HG02981 (cell line): Measurements from ENCODE around the gene SPATA2L.
"Not testable (repeated sequence)": the region's sequence is repeated elsewhere in the genome, so short reads cannot be mapped to it uniquely, and the experiment has no call there.

Source experiments
- ATAC-seq: cut with Tn5 transposase; IDR thresholded peaks from one replicate; pipeline ENCODE4 v1.9.1; 2021; ENCODE audit warnings: mild to moderate bottlenecking, moderate library complexity; ENCODE audit not compliant: unreplicated experiment

The SPATA2L gene

DNA sequence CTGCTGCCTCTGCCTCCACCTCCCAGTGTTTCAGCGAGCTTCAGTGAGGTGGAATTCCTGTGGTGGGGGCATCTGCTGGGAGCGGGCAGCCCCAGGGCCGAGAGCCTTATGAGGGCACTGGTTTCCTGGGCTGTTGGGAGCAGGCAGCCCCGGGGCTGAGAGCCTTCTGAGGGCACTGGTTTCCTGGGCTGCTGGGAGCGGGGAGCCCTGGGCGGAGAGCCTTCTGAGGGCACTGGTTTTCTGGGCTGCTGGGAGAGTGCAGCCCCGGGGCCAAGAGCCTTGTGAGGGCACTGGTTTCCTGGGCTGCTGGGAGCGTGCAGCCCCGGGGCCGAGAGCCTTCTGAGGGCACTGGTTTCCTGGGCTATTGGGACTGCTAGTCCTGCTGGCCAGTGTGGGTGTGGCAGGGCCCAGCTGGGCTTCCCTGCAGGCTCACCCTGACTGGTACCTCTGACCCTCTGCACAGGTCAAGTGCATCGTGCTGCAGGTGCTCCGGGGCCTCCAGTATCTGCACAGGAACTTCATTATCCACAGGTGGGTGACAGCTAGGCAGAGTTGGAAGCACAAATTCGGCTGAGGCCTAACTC lies 9.4 kb downstream of the SPATA2L start:
- ATAC-seq = no peak

DNA sequence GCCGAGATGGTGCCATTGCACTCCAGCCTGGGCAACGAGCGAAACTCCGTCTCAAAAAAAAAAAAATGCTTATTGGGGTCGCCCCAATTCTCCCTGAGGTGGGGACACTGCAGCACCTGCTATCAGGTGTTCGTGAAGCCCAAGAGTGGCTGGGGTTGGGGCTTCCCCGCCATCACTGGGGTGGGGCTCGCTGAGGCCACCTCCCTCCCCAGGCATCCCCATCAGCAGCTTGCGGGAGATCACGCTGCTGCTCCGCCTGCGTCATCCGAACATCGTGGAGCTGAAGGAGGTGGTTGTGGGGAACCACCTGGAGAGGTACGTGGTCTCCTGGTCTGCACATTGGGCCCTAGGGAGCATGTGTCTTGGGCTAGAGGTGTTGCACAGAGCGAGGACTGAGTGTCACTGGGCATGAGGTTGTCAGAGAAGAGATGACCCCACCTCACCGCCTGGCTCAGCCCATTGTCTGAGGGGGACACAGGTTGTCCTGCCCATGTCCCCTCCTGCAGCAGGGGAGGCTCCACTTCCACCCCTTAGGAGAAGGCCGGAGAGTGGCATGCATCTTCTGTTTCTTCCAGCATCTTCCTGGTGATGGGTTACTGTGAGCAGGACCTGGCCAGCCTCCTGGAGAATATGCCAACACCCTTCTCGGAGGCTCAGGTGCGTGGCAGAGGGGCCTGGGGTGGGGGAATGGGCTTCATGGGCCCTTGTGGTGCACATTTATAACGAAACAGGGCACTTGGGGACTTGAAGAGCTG lies 10.1 kb downstream of the SPATA2L start:
- no peak for ATAC-seq

DNA sequence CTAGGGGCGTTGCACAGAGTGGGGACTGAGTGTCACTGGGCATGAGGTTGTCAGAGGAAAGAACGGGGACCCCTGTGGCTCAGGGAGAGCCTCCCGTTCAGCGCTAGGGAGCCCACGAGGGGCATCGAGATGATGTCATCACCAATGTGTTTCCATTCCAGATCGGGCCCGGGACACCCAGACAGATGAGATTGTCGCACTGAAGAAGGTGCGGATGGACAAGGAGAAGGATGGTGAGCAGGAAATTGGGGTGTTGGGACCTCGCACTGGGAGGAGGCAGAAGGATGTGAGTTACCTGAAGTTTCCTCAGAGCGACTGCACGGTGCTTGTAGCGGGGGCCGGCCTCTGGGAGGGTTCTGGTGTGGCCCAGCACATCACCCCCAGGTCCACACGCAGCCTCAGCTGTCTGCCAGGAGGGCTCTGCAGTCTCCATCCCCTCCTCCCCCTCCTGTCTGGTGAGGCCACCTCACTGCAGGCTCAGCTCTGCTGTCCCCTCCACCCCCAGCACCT lies 11.1 kb downstream of the SPATA2L start:
- ATAC-seq = no peak

DNA sequence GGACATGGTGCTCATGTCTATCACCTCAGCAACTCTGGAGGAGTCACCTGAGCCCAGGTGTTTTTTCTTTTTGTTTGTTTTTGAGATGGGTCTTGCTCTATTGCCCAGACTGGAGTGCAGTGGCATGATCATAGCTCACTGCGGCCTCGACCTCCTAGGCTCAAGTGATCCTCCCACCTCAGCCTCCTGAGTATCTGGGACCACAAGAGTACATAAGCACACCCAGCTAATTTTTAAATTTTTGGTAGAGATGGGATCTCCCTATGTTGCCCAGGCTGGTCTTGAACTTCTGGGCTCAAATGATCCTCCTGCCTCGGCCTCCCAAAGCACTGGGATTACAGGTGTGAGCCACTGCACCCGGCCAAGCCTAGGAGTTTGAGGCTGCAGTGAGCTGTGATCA lies 11.9 kb downstream of the SPATA2L start:
- not testable (repeated sequence) for ATAC-seq

DNA sequence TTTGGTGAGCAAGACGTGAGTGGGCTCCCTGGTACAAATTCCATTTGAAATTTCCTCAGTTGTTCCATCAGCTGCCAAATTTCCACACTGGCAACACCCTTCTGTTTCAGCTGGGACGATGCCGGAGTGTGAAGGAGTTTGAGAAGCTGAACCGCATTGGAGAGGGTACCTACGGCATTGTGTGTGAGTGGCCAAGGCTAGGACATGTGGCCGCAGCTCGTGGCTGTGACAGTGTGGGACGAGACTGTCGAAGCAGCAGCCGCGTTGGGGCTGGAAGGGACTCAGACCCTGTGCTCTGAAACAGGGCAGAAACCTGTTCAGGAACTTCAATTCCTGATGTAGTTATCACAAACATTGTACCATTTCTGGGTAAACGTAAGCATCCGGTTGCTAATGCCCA lies 12.4 kb downstream of the SPATA2L start:
- no peak for ATAC-seq

DNA sequence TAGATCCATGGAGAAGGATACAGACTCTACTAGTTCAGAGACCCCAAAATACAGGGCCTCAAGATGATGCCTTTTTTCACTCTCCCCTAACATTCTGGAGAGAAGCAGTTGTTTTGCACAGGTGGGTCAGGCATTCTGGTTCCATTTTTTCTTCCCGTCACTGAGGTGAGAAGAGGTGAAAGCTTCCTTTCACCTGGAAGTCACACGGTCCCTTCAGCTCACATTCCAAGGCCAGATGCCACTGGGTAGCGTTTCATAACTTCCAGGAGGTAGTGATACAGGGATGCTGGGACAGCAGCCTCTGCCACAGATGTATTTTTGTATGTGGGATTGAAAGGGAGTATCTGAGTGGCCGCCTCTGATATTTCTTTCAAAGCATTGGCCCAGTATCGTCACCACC lies 13.1 kb downstream of the SPATA2L start:
- ATAC-seq = no peak

DNA sequence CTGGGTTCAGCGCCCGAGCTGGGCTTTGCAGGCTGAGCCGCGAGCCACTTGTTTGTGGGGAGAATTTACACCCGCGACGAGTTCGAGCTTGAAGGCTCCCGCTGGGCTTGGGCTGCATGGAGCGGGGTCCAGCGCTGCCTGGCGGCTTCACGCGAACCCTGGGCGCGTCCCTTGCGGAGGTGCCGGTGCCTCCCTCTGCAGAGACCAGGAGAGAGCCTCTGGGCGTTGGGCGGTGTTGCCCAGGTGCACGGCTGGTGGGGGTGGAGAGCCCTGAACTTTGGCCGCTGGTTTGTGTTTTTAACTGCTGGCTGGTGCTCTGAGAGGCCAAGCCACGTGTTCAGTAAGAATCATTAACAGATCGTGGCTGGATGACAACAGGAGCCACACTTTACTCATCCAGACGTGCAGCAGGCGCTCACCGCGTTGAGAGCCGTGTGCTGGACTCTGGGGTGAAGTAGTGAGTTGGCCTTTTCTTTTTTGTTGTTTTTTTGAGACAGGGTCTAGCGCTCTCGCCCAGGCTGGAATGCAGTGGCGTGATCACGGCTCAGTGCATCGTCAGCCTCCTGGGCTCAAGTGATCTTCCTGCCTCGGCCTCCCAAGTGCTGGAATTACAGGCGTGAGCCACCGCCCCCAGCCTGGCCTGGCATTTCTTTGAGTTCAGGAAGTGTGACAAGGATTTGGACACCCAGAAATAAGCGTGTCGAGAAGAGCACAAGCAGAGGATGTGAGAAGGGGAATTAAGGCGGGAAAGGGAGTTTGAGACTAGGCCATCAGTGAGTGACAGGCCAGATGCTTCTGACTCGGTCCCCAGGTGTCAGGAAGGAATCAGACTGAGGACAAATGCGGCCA lies 14.2 kb downstream of the SPATA2L start:
- peak; percentile 52 for ATAC-seq

DNA sequence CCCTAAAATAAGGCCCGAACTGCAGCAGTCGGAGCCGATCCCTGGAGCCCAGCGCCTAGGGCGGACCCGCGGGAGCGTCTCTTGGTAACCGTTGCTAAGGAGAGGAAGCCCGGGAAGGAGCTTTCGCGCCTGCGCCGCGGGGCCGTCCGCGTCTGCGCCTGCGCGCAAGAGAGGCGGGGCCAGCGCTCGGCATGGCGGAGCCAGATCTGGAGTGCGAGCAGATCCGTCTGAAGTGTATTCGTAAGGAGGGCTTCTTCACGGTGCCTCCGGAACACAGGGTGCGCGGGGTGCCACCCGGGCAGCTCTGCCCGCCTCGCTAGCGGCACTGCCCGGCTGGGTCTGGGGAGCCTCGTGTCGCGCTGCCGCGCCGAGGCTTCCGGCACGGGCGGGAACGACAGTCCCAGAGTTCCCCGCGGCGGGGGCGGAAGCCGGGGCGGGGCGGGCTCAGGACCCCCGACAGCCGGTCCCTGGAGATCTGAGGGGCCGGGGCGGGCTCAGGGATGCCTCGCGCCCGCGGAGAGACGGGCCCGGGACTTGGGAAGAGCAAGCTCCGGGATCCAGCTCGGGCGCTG lies 14.9 kb downstream of the SPATA2L start, which contains the start of gene CDK10:
Gene CDK10, plus strand, starts transcription at position 170 of the 572 bp plus-strand sequence. Its CDS starts 22 bp downstream, at position 192.
- ATAC-seq = peak; percentile 69

DNA sequence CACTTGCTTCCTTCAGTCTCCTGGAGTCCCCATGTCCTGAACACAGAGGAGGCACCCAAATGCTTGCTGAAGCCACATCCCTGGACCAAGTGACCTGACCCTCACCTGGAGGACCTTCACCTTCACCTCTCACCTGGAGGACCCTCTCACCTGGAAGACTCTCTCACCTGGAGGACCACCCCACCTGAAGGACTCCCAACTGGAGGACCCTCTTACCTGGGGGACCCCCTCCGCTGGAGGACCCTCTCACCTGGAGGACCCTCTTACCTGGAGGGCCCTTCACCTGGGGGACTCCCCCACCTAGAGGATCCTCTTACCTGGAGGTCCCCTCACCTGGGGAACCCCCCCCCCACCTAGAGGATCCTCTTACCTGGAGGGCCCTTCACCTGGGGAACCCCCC lies 15.6 kb downstream of the SPATA2L start:
- ATAC-seq = no peak

DNA sequence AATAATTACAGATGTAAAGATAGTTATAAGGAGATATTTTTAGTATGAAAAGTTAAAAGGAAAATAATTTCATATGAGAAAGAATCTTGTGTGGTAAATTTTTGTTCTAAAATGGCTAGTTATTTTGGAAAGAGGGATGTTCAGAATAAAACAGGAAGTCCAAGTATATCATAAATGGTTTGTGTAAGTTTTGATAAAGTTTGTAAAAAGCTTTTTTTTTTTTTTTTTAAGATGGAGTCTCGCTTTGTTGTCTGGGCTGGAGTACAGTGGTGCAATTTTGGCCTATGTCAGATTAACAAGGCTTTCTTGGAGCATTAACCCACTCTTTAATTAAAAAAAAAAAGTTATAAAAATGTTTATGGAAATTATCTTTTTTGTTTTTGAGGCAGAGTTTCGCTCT lies 23.2 kb downstream of the SPATA2L start:
- no peak for ATAC-seq

DNA sequence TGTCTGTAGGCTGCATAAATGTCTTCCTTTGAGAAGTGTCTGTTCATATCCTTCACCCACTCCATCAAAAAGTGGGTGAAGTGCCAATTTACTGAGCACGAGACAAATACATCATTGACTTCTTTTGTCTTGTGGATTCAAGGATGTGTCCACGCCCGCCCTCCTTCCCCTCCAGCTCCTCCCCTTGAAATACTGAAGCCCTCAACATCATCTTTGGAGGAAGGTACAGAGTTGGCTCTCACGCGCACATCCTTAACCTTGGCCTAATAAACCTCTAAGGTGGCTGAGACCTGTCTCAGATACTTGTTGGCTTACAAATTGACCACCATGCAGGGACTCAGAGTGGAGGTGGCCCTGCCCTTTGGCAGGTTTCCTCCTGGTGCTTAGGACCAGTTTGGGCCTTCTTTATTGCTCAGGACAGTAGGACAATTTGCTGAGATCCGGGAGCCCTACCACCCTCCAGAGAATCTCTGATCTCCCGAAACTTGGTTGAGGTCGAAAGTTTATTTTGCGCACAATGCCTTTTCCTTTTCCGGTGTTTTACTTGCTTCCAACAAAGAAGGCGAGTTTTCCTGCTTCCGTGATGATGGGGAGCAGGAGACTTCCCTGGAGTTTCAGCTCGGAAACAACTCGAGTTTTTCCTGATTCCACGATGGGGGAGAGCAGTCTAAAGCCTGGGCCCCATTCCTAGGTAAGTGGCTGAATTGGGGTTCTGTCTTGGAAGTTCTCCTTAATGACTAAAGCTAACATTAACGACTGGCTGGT lies 29.1 kb downstream of the SPATA2L start:
- ATAC-seq = no peak

DNA sequence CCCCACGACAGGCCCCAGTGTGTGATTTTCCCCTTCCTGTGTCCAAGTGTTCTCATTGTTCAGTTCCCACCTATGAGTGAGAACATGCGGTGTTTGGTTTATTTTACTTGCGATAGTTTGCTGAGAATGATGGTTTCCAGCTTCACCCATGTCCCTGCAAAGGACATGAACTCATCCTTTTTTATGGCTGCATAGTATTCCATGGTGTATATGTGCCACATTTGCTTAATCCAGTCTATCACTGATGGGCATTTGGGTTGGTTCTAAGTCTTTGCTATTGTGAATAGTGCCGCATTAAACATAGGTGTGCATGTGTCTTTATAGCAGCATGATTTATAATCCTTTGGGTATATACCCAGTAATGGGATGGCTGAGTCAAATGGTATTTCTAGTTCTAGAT lies 29.9 kb downstream of the SPATA2L start:
- ATAC-seq = not testable (repeated sequence)

DNA sequence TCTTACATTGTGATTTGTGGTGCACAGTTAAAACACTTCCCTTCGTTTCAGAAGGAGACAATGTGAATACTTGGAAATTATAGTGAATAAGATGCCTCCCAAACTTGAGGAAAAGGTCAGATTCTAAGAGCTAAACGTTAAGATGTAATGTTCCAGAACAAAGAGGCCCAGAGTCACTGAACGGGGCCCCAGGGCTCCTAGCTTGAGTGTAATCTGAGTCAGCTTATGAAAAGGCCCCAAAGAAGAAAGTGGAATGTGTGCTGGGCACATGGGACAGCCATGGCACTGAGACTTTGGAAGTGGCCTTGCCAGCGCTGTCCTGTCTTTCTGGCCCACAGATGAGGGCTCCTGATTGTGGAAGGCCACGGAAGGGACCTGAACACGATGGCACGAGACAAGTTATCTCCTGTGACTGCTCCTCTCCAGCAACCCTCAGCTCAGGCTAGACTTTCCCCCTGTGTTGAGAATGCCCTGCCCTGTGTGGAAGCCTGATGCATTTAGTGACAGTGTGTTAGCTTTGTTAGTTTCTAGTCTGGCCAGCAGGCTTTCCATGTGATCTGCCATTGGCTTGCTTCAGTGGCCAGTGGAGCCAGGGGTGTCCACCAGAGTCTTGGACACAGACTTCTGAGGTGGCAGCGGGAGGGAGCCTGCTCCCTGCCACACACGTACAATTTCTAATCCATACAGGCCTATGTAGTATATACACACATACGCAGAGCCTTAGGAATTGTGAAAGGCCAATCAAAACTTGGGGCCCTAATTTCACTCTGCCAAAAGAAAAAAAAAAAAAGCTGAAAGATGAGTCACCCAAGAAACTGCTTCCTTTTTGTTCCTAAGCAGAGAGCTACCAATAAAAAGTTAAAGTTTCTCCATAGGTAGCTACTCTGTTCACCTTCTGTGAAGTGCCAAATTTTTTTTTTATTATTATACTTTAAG lies 30.7 kb downstream of the SPATA2L start:
- ATAC-seq = no peak

DNA sequence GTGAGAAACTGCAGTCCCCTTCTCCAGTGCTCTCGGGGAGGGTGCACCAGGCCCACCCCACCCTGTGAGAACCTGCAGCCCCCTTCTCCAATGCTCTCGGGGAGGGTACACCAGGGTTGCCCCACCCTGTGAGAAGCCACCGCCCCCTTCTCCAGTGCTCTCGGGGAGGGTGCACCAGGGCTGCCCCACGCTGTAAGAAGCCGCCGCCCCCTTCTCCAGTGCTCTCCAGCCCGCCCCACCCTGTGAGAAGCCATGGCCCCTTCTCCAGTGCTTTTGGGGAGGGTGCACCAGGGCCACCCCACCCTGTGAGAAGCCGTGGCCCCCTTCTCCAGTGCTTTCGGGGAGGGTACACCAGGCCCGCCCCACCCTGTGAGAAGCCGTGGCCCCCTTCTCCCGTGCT lies 31.8 kb downstream of the SPATA2L start:
- no peak for ATAC-seq

DNA sequence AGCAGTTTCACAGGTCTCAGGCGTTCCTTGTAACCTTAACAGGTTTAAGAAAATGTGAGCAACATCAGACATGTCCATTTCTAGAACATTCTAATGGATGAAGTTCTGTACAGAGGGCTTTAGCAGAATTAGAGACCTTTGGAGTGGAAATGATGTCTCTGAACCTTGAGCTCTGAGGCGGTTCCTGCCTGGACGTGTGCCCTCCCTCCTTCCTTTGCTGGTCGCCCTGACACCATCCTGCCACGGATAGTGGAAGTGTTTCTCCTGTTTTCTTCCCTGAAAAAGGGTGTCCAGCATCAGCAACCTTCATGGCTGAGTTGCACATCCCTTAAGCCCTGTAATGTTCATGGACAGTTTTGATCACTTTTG lies 32.7 kb downstream of the SPATA2L start:
- no peak for ATAC-seq

DNA sequence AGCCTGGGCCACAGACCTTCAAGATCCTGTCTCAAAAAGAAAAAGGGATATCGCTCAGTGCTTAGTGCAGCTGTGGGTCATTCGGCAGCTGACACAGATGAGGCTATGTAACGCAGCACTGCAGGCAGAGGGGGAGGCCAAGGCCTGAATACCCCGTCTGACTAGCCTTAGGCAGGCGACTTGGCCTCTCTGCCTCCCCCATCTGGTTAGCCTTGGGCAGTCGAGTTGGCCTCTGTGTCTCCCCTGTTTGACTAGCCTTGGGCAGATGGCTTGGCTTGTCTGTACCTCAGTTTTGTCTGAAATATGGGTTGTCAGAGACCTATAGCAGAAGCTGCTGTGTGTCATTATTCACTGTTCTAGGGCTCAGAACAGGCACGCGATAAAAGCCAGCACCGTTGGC lies 33.9 kb downstream of the SPATA2L start:
- ATAC-seq = no peak

DNA sequence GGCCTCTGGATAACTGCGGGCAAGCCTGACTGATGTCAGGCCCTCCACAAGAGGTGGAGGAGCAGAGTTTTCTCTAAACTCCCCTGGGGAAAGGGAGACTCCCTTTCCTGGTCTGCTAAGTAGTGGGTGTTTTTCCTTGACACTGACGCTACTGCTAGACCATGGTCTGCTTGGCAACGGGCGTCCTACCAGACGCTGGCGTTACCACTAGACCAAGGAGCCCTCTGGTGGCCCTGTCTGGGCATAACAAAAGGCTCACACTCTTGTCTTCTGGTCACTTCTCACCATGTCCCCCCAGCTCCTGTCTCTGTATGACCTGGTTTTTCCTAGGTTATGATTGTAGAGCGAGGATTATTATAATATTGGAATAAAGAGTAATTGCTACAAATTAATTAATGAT lies 34.5 kb downstream of the SPATA2L start:
- not testable (repeated sequence) for ATAC-seq

DNA sequence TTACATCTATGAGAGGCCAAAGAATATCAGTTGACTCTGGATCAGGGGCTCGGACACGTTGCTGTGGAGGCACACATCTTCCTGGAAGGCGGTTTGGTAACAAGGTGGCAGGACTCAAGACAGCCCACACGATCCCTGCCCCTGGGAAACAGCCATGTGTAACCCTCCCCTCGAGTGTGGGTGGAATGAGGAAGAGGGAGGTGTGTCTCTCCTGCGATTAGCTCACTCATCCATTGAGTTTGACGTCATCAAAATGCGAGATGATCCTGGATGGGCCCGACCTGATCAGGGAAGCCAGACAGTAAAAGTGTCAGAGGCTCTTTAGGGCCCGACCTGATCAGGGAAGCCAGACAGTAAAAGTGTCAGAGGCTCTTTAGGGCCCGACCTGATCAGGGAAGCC lies 37.3 kb downstream of the SPATA2L start:
- ATAC-seq = not testable (repeated sequence)

DNA sequence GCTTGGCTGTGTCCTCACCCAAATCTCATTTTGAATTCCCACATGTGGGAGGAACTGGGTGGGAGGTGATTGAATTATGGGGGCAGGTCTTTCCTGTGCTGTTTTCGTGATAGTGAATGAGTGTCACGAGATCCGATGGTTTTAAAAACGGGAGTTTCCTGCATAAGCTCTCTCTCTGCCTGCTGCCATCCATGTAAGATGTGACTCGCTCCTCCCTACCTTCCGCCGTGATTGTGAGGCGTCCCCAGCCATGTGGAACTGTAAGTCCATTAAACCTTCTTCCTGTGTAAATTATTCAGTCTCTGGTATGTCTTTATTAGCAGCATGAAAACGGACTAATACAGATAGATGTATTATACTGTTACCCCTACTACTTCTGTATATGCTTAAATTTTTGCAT lies 40.3 kb downstream of the SPATA2L start:
- ATAC-seq = no peak
